ENCODE results near the gene INSM2.

Gene INSM2

GRCh38 chr14:35533357-35534207 is at the start of gene INSM2:
Gene INSM2, plus strand, starts transcription at chr14:35534164. Its CDS starts 89 bp downstream, at chr14:35534253.
- DNase-seq (ENCODE audit: low read depth): peak; percentile 33

DNA sequence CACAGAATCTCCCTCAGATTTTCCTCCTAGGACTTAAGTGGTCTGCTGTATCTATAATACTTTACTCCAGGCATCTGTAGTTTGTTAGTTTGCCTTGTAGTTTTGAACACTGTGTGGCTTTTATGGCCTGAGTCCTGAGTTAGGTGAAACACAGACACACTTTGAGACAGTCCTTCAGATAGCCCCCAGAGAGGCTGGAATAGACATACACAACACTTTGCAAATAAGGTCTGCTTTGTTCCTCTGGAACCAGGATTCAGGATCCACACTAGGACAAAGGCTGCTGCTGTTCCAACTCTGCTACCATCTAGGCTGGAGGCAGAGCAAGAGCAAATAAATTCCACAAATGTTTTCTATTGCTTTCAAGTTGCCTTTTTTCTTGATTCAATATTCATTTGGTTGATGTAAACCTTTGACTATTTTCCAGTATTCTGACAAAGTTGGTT is 41.4 kb upstream of the INSM2 start:
- no peak for DNase-seq (ENCODE audit: low read depth)

GRCh38 chr14:35495278-35495677 is 38.7 kb upstream of the INSM2 start:
- DNase-seq (ENCODE audit: low read depth): no peak

DNA sequence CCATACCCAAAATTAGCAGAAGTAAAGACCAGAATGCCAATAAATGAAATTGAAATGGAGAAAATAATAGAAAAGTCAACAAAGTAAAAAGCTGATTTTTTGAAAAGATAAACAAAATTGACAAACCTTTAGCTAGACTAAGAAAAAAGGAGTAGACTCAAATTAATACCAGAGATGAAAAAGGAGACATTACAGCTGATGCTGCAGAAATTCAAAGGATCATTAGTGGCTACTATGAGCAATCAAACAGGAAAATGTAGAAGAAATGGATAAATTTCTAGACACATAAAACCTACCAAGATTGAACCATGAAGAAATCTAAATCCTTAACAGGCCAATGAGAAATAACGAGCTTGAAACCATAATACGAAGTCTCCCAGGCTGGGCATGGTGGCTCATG is 34.8 kb upstream of the INSM2 start:
- no peak for DNase-seq (ENCODE audit: low read depth)

GRCh38 chr14:35503646-35504045 is 30.3 kb upstream of the INSM2 start:
- DNase-seq (ENCODE audit: low read depth): no peak

GRCh38 chr14:35504260-35504659 is 29.7 kb upstream of the INSM2 start:
- no peak for DNase-seq (ENCODE audit: low read depth)

GRCh38 chr14:35506461-35506860 is 27.5 kb upstream of the INSM2 start:
- DNase-seq (ENCODE audit: low read depth): no peak

DNA sequence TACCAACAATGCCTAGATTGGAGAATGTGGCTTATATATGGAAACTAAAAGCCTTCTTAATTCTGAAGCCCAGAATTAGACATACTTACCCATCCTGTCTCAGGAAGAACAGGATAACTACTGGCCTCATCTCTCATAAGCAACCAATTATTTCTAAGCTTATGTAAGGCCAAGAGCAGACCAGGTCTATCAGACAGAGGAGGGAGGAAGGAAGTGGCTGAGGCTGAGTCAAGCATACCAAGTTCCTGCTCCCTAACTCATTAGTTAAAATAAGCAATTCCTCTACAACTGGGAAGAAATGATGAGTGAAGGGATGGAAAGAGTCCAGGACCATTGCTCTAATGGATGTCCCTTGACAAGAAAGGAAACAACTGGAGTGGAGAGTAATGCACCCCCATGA is 27.0 kb upstream of the INSM2 start:
- DNase-seq (ENCODE audit: low read depth): no peak

DNA sequence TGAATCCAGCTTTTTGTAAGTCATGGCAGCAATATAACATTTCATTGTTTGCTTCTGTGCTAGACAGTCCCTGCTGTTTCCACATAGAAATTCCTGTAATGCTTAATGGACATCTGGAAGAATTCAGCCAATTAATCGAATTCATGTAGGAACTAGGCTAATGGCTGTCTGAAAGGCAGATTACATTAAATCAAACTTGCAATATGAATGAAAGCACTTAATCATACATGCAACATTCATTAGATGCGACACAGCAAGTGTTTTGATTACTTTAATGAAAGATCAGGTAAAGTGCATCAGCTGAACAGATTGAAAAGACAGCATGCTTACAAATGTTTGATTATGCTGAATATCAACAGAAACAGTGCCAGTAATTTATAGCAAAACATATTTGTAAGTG is 24.1 kb upstream of the INSM2 start:
- DNase-seq (ENCODE audit: low read depth): no peak

DNA sequence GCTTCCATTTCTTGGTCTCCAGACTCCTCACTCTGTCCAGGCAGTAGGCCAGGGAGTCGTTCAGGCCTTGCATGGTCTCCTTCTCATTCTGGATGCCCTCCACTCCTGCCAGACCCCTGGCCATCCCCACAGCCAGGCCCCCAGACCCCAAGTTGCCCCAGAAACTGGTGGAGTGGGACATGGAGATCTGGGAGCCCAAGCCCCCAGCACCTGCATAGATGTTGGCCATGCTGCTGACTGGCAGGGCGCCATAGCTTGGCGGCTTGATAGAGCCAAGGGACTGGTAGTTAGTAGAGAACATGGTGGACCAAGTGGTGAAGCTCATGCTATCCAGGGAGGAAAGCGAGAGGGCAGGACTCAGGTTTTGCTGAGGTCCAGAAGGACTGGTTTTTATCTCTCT is 21.2 kb upstream of the INSM2 start:
- no peak for DNase-seq (ENCODE audit: low read depth)

DNA sequence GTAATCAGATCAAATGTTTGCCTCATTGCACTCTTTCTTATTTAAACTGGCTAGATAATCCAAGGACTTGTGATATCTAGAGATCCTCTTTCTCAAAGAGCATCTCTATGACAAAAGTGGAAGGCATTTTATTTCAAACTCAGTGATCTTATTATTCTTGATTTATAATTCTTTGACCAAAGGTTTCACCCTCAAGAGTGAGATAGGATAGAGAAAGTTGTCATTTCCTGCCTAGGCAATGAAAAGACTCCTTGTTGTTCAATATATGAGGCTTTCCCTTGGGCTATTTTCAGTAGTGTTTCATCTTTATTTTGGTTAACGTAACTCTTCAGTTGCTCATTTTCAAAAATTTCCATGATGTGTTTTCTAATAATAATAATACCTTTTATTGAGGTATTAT is 18.0 kb upstream of the INSM2 start:
- DNase-seq (ENCODE audit: low read depth): no peak

- no peak for DNase-seq (ENCODE audit: low read depth)
These were observed 14.0 kb upstream of the INSM2 start for GRCh38 chr14:35519986-35520385.

- DNase-seq (ENCODE audit: low read depth): no peak
These were observed 8.3 kb upstream of the INSM2 start for GRCh38 chr14:35525695-35526094.

DNA sequence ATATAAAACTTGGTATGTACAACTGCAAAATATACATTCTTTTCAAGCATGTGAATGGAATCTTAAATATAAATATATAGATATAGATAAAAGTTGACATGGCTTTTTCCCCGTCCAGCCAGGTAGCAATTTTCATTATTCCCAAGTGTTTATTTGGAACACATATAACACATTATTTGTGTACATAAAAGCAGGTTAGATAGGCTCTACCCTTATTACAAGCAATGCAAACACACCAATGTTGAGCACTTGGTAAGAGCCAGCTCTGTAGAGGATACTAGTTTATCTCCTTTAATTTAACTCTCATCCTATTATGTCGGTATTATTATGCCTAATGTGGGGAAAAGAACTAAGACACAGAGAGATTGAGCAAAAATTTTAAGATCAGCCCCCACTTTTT is 7.0 kb upstream of the INSM2 start:
- no peak for DNase-seq (ENCODE audit: low read depth)

GRCh38 chr14:35531960-35532747 is 1.8 kb upstream of the INSM2 start:
- no peak for DNase-seq (ENCODE audit: low read depth)

DNA sequence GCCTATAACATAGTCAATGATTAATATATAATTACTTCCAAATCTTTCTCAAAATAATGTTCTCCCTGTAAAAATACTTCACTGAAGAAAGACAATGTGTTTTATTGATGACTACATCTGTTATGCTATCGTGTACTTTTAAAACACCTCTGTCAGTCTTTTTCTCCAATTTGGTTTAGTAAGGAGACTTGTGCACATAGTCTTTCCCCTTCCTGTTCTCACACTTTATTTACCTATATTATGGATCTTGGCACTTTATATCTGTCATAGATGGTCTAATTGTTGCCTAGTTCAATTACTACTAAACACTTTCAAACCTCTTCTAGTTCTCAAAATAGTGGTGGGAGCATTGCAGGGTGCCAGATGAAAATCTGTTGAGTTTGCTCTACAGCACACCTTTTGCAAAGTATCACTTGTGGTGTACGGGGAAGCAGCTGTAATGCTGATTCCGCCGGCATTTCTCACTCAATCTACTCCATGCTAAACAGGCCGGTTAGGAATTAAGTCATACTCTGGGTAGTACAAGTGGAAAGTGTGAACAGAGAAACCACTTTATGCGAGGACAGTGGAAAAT is 1.1 kb upstream of the INSM2 start:
- DNase-seq (ENCODE audit: low read depth): no peak

DNA sequence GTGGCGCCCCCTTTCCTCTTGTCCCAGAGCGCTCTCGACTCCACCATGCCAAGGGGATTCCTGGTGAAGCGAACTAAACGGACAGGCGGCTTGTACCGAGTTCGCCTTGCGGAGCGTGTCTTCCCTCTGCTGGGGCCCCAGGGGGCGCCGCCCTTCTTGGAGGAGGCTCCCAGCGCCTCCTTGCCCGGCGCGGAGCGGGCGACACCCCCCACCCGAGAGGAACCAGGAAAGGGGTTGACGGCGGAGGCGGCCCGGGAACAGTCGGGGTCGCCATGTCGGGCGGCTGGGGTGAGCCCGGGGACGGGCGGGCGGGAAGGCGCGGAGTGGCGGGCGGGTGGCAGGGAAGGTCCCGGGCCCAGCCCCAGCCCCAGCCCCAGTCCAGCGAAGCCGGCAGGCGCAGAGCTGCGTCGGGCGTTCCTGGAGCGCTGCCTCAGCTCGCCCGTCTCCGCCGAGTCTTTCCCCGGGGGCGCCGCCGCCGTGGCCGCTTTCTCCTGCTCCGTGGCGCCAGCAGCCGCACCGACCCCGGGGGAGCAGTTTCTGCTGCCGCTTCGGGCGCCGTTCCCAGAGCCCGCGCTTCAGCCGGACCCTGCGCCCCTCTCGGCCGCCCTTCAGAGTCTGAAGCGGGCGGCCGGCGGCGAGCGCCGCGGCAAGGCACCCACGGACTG is 376 bp downstream of the INSM2 start:
- DNase-seq (ENCODE audit: low read depth): no peak

- peak; percentile 22 for DNase-seq (ENCODE audit: low read depth)
These were observed 1.0 kb downstream of the INSM2 start for GRCh38 chr14:35534873-35535482.

- no peak for DNase-seq (ENCODE audit: low read depth)
These were observed 1.6 kb downstream of the INSM2 start for GRCh38 chr14:35535483-35536112.

DNA sequence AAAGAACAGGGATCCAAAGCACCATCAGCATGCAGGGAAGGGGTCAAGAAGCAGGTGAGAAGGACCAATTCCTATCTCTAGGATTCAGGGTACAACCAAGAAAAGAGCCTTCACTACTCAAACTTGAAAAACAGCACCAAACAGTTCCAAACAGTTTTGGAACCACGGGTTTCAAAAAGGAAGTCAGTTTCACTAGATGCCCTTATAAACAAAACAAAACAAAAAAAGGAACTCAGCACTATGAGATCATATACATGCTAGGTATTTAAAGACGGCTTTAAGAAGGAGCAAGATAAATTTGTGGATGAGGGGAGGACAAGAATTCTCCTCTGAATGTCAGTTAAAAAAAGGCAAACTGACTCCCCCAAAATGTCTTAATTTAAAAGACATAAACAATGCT is 6.0 kb downstream of the INSM2 start:
- DNase-seq (ENCODE audit: low read depth): no peak

DNA sequence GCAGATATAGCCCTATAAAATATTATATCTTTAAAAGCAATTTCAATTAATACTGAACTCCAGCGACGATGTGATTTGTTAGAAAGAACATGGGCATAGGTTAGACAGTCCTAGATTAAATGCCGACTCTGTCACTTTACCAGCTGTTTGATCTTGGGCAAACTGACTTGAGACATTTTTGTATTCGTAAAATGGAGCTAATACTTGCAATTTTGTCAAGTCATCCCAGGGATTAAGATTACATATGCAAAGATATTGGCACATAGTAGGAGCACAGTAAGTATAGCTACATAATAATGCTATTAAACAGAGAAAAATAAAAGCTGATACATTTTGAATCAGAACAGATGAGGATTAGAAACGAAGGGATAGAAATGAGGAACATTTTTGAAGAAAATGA is 9.0 kb downstream of the INSM2 start:
- DNase-seq (ENCODE audit: low read depth): no peak

All from stimulated activated CD8-positive, alpha-beta memory T cell treated with anti-CD3 and anti-CD28 coated beads, Interleukin-12 subunit alpha, Interleukin-12 subunit beta, amount 100 ng/mL, for 4 hours (primary cell).